ENCODE data around the gene GABRQ. TPM values are rescaled to one million over a fixed set of nuclear protein-coding genes. Genes with fewer than 3 reads are reported as not detected.

GABRQ gene
- total RNA-seq (not detected), total RNA-seq (0 reads per million in 2 donors)

DNA sequence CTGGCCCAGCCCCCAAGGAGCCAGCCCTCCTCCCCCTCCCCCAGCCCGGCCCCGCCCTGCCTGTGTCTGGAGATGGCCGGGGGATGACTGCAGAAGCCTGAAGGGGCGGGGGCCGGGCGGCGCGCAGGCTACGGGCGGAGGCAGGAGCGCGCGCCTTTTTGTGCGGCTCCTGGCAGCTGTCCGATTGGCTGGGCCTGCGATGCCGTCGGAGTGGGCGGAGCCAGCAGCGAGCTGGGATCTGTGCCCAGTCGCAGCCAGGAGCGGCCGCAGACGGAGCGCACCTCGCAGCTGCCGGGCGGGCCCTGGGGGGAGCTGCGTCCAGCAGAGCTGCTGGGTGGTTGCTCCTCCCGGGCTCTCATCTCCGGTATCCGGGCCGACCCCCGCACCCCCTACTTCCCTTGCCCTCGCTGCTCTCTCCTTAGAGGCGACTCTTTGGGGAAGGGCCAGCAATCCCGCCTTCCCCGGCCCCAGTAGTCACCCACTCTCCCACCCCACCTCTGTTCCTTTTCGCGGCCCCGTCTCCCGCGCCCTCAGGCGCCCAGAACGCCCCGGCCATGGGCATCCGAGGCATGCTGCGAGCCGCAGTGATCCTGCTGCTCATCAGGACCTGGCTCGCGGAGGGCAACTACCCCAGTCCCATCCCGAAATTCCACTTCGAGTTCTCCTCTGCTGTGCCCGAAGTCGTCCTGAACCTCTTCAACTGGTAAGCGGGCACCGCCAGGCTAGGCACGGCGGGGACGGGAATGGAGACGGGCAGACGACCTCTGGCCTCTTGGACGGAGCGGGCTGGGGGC is at the start of gene GABRQ:
Gene GABRQ (plus strand): TSS at position 247 of the 794 bp plus-strand sequence. CDS start 308 bp downstream, at position 555.
- H3K36me3 Mint-ChIP-seq (ENCODE audit: low read depth): no peaks in the 10 kb centered on the region
- ATAC-seq: no peak
- peaks cover 28% of the 10 kb centered on the region for H3K27me3 Mint-ChIP-seq

DNA sequence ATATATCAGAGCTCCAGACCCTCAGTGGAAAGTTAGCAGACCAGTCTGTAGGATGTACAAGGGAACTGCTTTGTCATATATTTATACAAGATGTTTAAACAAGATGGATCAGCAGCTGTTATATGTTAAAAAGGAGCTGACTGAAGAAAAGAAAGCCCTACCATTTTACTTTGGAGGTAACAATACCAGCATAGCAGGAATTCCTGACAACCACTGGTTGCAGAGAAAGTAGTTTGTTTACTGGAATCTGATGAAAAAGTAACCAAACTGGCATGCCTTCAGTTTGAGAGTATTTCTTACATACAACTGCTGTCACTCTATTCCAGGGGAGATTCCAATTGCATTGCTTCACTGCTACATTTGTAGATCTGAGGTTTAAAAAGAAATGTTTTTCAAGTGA is 49.5 kb upstream of the GABRQ start:
- Mint-ChIP-seq H3K36me3 (ENCODE audit: low read depth) (no peaks in the 10 kb centered on the region), H3K27me3 (no peaks in the 10 kb centered on the region), H3K4me3 (no peak overlapping the region), H3K4me1 (no peaks in the 10 kb centered on the region), H3K27ac (no peak overlapping the region)
- ATAC-seq (no peak), DNase-seq (no peak)
- H3K9me3 ChIP-seq (ENCODE audit: control insufficient read depth, low read length, poor library complexity, severe bottlenecking): no peaks in the 10 kb centered on the region

More for the DNA sequence above, at the start of gene GABRQ:
- peak within 1 kb of the TSS; percentile 43 for H3K4me3 Mint-ChIP-seq
- H3K9me3 ChIP-seq (ENCODE audit: control insufficient read depth, low read length, poor library complexity, severe bottlenecking): no peaks in the 10 kb centered on the region
- no peak for DNase-seq
- H3K4me1 Mint-ChIP-seq: no peaks in the 10 kb centered on the region
- no peak within 1 kb of the TSS for H3K27ac Mint-ChIP-seq

GRCh38 chrX:152600853-152601633 is 36.7 kb upstream of the GABRQ start:
- Mint-ChIP-seq H3K27ac (no peak overlapping the region), H3K4me3 (no peak overlapping the region), H3K4me1 (no peaks in the 10 kb centered on the region), H3K36me3 (ENCODE audit: low read depth) (no peaks in the 10 kb centered on the region), H3K27me3 (peaks cover 13% of the 10 kb centered on the region)
- H3K9me3 ChIP-seq (ENCODE audit: control insufficient read depth, low read length, poor library complexity, severe bottlenecking): no peaks in the 10 kb centered on the region
- DNase-seq (no peak), ATAC-seq (no peak)

- H3K4me3 Mint-ChIP-seq: no peak overlapping the region
- ATAC-seq (no peak), DNase-seq (no peak)
- peaks cover 12% of the 10 kb centered on the region for H3K27me3 Mint-ChIP-seq
- no peaks in the 10 kb centered on the region for H3K36me3 Mint-ChIP-seq (ENCODE audit: low read depth)
- no peaks in the 10 kb centered on the region for H3K9me3 ChIP-seq (ENCODE audit: control insufficient read depth, low read length, poor library complexity, severe bottlenecking)
- H3K4me1 Mint-ChIP-seq: no peaks in the 10 kb centered on the region
- no peak overlapping the region for H3K27ac Mint-ChIP-seq
These were observed 35.7 kb upstream of the GABRQ start for GRCh38 chrX:152601848-152602616.

DNA sequence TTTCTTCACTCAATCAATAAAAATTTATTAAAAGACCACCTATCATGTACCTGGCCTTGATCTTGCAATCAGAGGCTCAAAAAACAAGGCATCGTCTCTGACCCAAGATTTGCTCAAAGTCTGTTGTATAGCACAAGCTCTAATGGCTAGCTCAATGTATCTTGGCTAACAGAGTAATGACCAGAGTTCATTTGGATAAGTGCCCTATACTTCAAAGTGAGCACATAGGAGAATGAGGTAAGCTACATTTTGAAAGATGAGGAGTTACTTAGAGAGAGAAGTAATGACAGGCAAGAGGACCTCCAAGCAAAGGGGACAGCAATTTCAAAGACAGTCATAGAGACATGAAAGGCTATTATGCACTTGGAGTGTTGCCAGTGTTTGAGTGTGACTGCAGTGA is 22.9 kb upstream of the GABRQ start:
- H3K9me3 ChIP-seq (ENCODE audit: control insufficient read depth, low read length, poor library complexity, severe bottlenecking): no peaks in the 10 kb centered on the region
- Mint-ChIP-seq H3K36me3 (ENCODE audit: low read depth) (no peaks in the 10 kb centered on the region), H3K27me3 (peaks cover 13% of the 10 kb centered on the region), H3K4me1 (no peaks in the 10 kb centered on the region), H3K4me3 (no peak overlapping the region), H3K27ac (no peak overlapping the region)
- ATAC-seq (no peak), DNase-seq (no peak)

DNA sequence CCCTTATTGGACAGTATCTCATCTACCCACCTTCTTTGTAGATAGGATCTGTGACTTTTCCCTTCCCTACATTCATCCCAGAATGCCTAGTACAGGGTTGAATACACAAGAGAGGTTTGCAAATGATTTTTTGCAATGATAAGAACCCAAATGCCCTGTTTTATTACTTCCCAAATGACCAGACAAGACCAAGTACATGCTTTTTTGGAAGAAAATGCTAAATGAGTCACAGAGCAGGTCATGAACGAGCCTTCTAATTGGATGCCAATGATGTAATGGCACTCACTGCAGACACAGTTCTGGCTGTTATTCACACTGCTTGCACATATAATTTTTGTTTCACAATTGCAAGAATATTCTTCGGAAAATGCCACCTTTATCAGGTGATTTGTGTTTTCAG is 17.8 kb upstream of the GABRQ start:
- H3K36me3 Mint-ChIP-seq (ENCODE audit: low read depth): no peaks in the 10 kb centered on the region
- ATAC-seq: no peak
- H3K4me1 Mint-ChIP-seq: no peaks in the 10 kb centered on the region
- H3K27me3 Mint-ChIP-seq: peaks cover 15% of the 10 kb centered on the region
- H3K4me3 Mint-ChIP-seq: no peak overlapping the region
- no peaks in the 10 kb centered on the region for H3K9me3 ChIP-seq (ENCODE audit: control insufficient read depth, low read length, poor library complexity, severe bottlenecking)
- DNase-seq: no peak
- no peak overlapping the region for H3K27ac Mint-ChIP-seq

DNA sequence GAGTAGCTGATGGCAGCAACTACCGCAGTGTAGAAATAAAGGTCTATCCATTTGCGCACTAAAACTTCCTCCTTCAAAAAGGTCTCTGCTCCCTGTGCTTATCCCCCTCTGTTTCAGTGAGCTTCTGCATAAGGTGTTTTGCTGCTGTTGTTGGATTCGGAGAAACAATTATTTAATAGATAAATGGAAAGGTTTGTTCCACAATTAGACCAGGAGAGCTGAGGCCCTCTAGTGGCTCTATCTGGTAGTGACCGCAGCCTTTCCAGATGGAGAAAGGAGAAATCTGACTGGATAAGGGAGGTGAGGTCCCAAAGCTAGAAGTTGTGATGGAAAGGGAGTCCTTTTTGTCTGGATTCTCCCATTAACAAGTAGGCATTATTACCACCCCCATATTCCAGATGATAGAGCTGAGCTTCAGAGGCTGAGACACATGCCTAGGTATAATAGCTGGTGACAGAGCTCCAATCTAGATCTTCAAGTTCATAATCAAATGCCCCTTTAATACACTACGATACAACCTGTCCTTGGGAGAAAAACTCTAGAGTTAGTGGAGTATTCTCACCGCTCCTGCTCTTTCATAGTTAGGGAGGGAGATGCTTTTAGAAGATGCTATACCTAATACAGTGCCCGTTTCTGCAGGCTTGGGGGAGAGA is 5.1 kb upstream of the GABRQ start:
- no peak overlapping the region for H3K27ac Mint-ChIP-seq
- H3K4me3 Mint-ChIP-seq: no peak overlapping the region
- H3K9me3 ChIP-seq (ENCODE audit: control insufficient read depth, low read length, poor library complexity, severe bottlenecking): no peaks in the 10 kb centered on the region
- ATAC-seq: no peak
- no peaks in the 10 kb centered on the region for H3K4me1 Mint-ChIP-seq
- DNase-seq: no peak
- H3K27me3 Mint-ChIP-seq: peaks cover 31% of the 10 kb centered on the region
- no peaks in the 10 kb centered on the region for H3K36me3 Mint-ChIP-seq (ENCODE audit: low read depth)

GRCh38 chrX:152635941-152636340 is 1.8 kb upstream of the GABRQ start:
- no peaks in the 10 kb centered on the region for H3K9me3 ChIP-seq (ENCODE audit: control insufficient read depth, low read length, poor library complexity, severe bottlenecking)
- no peak for DNase-seq
- Mint-ChIP-seq H3K36me3 (ENCODE audit: low read depth) (no peaks in the 10 kb centered on the region), H3K27ac (no peak overlapping the region), H3K4me1 (no peaks in the 10 kb centered on the region), H3K4me3 (no peak overlapping the region), H3K27me3 (peaks cover 30% of the 10 kb centered on the region)
- no peak for ATAC-seq

DNA sequence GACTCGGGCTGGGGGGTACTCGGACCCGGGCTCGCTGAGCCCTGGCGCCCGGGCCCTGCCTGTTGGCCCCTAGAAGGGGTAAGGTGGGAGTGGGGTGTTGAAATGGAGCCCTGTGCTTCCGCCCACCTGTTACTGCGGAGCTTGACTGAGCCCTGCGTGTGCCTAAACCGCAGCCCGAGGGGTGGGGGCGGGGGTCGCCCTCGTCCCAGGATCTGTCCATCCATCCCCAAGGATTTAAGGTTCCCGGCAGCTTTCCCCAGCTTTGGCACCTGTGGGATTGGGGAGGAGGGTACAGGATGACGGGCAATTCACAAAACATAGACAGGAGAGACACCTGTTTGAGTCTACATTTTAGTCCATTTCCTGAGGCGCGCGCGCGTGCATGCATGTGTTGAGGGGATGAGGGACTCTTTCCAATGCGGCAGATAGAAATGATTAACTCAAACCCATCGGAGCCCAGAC is 779 bp downstream of the GABRQ start:
- ATAC-seq (no peak), DNase-seq (no peak)
- H3K4me1 Mint-ChIP-seq: no peaks in the 10 kb centered on the region
- peaks cover 28% of the 10 kb centered on the region for H3K27me3 Mint-ChIP-seq
- H3K4me3 Mint-ChIP-seq: peak overlapping the region; percentile 43
- no peak overlapping the region for H3K27ac Mint-ChIP-seq
- no peaks in the 10 kb centered on the region for H3K9me3 ChIP-seq (ENCODE audit: control insufficient read depth, low read length, poor library complexity, severe bottlenecking)
- H3K36me3 Mint-ChIP-seq (ENCODE audit: low read depth): no peaks in the 10 kb centered on the region

- no peak overlapping the region for H3K27ac Mint-ChIP-seq
- no peaks in the 10 kb centered on the region for H3K9me3 ChIP-seq (ENCODE audit: control insufficient read depth, low read length, poor library complexity, severe bottlenecking)
- H3K4me3 Mint-ChIP-seq: no peak overlapping the region
- no peak for DNase-seq
- H3K4me1 Mint-ChIP-seq: no peaks in the 10 kb centered on the region
- ATAC-seq: no peak
- peaks cover 28% of the 10 kb centered on the region for H3K27me3 Mint-ChIP-seq
- no peaks in the 10 kb centered on the region for H3K36me3 Mint-ChIP-seq (ENCODE audit: low read depth)
These were observed 1.7 kb downstream of the GABRQ start for GRCh38 chrX:152639426-152639825.

DNA sequence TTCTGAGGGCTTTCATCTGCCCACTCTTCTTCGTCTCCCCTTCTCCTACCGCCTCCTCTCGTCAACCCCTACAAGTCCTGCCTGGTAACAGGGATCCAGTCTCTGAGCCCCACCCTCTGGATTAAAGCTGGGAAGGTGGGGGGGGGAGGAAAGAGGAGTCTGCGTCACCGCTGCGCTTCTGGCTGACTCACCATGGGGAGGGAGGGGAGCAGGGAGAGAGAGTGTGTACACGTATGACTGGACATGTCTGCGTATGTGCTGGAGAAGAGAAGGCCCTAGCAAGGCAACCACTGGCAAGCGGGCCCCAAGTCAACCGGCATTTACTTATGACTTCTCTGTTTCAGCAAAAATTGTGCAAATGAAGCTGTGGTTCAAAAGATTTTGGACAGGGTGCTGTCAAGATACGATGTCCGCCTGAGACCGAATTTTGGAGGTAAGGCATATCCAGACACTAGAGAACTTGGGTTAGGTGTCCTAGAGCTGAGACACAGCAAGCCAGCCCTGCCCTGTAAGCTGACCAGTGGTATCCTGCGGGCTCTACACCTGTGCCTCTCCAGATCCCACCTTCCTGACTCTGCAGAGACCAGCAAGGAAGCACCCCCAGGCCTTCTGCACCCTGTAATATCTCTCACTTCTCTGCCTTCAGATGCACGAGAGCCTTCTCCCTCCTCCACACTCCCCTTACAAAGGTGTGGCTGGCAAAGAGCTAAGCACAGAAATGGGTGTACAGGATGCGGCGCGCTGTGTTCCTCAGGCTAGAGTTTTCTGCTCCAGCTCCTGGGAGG is 2.5 kb downstream of the GABRQ start:
- Mint-ChIP-seq H3K4me3 (no peak overlapping the region), H3K4me1 (no peaks in the 10 kb centered on the region), H3K27me3 (peaks cover 28% of the 10 kb centered on the region), H3K36me3 (ENCODE audit: low read depth) (no peaks in the 10 kb centered on the region), H3K27ac (no peak overlapping the region)
- DNase-seq (no peak), ATAC-seq (no peak)
- H3K9me3 ChIP-seq (ENCODE audit: control insufficient read depth, low read length, poor library complexity, severe bottlenecking): no peaks in the 10 kb centered on the region

DNA sequence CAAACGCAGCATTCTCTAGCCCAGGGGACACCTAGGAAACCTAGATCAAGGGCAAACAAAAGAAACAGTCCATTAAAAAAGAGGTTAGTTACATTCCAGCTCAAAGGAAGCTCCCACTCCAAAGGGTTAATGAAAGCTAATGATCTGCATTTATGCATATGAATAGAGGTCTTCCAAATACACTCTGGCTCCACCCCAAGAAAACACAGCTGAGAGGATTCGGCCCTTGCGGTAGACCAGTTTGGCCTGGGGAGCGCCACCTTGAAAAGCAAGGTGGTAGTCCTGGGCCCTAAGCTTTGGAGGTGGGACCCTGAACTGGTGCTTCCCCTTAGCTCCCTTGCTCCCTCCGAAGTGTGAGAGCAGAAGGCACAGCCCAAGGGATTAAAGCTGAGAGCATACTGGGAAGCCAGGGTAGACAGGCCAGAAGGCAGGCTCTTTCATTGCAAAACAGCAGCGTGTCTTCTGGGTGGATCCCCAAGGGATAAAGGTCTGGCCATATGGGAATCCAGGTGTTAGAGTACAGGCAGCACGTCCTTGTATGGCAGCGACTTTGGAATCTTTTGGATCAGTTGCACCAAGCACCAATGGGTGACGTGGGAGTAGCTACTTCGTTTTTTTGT is 3.7 kb downstream of the GABRQ start:
- no peaks in the 10 kb centered on the region for H3K4me1 Mint-ChIP-seq
- no peak overlapping the region for H3K27ac Mint-ChIP-seq
- H3K36me3 Mint-ChIP-seq (ENCODE audit: low read depth): no peaks in the 10 kb centered on the region
- H3K4me3 Mint-ChIP-seq: no peak overlapping the region
- no peak for ATAC-seq
- H3K9me3 ChIP-seq (ENCODE audit: control insufficient read depth, low read length, poor library complexity, severe bottlenecking): no peaks in the 10 kb centered on the region
- DNase-seq: no peak
- peaks cover 19% of the 10 kb centered on the region for H3K27me3 Mint-ChIP-seq

Data from T-helper 17 cell (primary cell).